Measurements from ENCODE around the gene IRGQ.
A peak's percentile ranks its signal among the peaks of the same experiment; 100 is the strongest.

IRGQ gene

DNA sequence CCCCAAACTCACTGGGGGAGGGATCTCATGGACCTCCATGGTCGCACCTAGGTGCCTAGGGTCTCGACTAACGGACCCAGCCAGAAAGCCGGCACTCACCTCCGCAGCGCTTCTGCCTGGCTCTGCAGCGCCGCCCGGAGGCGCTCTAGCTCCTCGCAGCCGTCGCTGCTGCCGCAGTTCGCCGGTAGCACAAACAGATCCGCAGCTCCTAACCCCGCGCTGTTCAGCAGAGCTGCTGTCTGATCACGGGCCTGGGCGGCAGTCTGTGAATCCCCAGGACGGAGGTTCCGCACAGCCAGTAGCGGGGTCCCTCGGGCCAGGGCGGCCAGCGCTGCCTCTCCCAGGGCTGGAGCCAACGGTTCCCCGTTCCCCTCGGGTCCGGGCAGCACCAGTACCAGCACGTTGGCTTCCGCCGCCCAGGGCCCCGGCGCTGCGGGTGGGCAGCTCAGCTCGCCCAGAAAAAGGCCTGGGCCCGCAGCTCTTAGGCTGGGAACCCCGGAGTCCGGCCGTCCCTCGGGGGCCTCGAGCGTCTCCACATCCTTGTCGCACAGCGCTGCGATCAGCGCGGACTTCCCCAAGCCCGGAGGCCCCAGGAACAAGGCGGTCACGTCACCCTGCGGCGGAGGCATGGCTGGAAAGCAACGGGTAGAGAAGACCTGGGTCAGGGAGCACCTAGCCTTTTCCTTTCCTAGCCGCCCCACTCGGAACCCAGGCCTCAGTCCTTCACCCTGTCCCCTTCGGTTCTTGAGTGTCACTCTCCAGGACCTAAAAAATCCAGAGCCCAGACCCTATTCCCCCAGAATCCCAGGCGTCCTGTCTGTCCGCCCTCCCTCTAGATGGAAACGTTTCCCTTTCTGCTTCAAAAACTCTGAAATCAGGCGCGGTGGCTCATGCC, 977 bp downstream of the IRGQ start:
- TF ChIP-seq, protein P1, sequence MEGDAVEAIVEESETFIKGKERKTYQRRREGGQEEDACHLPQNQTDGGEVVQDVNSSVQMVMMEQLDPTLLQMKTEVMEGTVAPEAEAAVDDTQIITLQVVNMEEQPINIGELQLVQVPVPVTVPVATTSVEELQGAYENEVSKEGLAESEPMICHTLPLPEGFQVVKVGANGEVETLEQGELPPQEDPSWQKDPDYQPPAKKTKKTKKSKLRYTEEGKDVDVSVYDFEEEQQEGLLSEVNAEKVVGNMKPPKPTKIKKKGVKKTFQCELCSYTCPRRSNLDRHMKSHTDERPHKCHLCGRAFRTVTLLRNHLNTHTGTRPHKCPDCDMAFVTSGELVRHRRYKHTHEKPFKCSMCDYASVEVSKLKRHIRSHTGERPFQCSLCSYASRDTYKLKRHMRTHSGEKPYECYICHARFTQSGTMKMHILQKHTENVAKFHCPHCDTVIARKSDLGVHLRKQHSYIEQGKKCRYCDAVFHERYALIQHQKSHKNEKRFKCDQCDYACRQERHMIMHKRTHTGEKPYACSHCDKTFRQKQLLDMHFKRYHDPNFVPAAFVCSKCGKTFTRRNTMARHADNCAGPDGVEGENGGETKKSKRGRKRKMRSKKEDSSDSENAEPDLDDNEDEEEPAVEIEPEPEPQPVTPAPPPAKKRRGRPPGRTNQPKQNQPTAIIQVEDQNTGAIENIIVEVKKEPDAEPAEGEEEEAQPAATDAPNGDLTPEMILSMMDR (conservative IDR thresholded peaks at IDR 0.05; ENCODE audit: low read depth, low read length): peak; percentile 79
- Histone ChIP-seq H3K27ac (peak overlapping the region; percentile 93), H3K4me3 (IDR thresholded peaks at IDR 0.05; ENCODE audit: insufficient read depth, low read depth, low read length) (no peak overlapping the region), H3K4me2 (peak overlapping the region; percentile 65), H3K27me3 (ENCODE audit: insufficient read depth, low read depth) (no peaks in the 10 kb centered on the region), H3K9ac (peak overlapping the region; percentile 95), H3K36me3 (ENCODE audit: insufficient read depth) (no peaks in the 10 kb centered on the region), H3K79me2 (ENCODE audit: insufficient read depth, low read depth) (peaks cover 35% of the 10 kb centered on the region), H3K4me1 (ENCODE audit: low read depth, poor library complexity, severe bottlenecking) (peaks cover 14% of the 10 kb centered on the region), H2AFZ (ENCODE audit: low read depth) (peak overlapping the region; percentile 64), H4K20me1 (ENCODE audit: insufficient read depth) (no peaks in the 10 kb centered on the region)

DNA sequence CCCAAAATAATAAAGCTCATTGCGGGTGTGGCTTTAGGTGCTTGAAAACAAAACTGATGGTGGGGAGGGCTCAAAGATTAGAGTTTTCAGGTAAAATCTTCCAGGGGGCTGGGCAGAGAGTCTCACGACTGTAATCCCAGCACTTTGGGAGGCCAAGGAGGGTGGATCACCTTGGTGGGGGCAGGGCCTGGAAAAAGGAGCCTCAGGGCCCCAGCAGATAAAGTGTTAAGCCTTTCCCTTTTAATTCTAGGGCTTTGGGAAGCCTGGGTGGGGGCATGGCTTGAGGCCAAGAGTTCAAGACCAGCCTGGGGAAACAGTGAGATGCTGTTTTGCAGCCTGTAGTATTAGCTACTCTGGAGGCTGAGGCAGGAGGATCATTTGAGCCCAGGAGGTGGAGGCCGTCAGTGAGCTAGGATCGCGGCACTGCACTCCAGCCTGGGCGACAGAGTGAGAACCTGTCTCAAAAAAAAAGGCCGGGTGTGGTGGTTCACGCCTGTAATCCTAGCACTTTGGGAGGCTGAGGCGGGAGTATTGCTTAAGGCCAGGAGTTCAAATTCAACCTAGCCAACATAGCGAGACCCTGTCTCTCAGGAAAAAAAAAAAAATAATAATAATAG, 1.7 kb downstream of the IRGQ start:
- TF ChIP-seq, protein P1 (conservative IDR thresholded peaks at IDR 0.05; ENCODE audit: low read depth, low read length): no peak
- Histone ChIP-seq H3K79me2 (ENCODE audit: insufficient read depth, low read depth) (peaks cover 35% of the 10 kb centered on the region), H2AFZ (ENCODE audit: low read depth) (no peak overlapping the region), H3K4me3 (IDR thresholded peaks at IDR 0.05; ENCODE audit: insufficient read depth, low read depth, low read length) (no peak overlapping the region), H3K27ac (no peak overlapping the region; the same call in 1 of the 2 replicates), H3K4me1 (ENCODE audit: low read depth, poor library complexity, severe bottlenecking) (peaks cover 14% of the 10 kb centered on the region), H3K27me3 (ENCODE audit: insufficient read depth, low read depth) (no peaks in the 10 kb centered on the region), H3K36me3 (ENCODE audit: insufficient read depth) (no peaks in the 10 kb centered on the region), H4K20me1 (ENCODE audit: insufficient read depth) (no peaks in the 10 kb centered on the region), H3K9ac (no peak overlapping the region), H3K4me2 (peak overlapping the region; percentile 65)

DNA sequence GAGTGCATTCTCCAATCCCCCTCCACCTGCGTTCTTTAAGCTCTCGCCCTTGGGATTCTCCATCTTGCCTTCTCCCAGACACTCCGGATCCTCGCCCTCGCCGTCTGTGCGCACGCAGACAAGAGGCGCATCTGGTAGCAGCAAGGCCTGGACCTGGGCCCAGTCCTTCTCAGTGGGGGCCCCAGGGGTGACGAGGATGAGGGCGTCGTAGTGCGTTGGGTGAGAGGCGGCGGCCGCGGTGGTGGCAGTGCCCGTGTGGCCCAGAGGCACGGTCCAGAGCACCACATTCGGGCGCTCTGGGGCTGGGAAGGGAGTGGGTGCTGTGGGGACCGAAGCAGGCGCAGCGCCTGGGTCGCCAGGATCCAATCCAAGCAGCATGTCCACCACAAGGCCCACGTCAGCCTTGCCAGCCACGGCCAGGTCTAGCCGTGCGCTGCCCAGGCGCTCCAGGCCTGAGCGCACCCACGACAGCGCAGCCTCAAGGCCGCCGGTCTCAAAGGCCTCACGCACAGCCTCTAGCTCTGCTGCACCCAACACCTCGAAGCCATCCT, 3.1 kb downstream of the IRGQ start:
- Histone ChIP-seq H4K20me1 (ENCODE audit: insufficient read depth) (no peaks in the 10 kb centered on the region), H3K4me1 (ENCODE audit: low read depth, poor library complexity, severe bottlenecking) (peaks cover 13% of the 10 kb centered on the region), H3K27ac (no peak overlapping the region), H3K27me3 (ENCODE audit: insufficient read depth, low read depth) (no peaks in the 10 kb centered on the region), H3K79me2 (ENCODE audit: insufficient read depth, low read depth) (peaks cover 26% of the 10 kb centered on the region), H2AFZ (ENCODE audit: low read depth) (no peak overlapping the region), H3K36me3 (ENCODE audit: insufficient read depth) (no peaks in the 10 kb centered on the region), H3K4me3 (IDR thresholded peaks at IDR 0.05; ENCODE audit: insufficient read depth, low read depth, low read length) (no peak overlapping the region), H3K9ac (no peak overlapping the region), H3K4me2 (no peak overlapping the region)
- TF ChIP-seq, protein P1 (conservative IDR thresholded peaks at IDR 0.05; ENCODE audit: low read depth, low read length): no peak

DNA sequence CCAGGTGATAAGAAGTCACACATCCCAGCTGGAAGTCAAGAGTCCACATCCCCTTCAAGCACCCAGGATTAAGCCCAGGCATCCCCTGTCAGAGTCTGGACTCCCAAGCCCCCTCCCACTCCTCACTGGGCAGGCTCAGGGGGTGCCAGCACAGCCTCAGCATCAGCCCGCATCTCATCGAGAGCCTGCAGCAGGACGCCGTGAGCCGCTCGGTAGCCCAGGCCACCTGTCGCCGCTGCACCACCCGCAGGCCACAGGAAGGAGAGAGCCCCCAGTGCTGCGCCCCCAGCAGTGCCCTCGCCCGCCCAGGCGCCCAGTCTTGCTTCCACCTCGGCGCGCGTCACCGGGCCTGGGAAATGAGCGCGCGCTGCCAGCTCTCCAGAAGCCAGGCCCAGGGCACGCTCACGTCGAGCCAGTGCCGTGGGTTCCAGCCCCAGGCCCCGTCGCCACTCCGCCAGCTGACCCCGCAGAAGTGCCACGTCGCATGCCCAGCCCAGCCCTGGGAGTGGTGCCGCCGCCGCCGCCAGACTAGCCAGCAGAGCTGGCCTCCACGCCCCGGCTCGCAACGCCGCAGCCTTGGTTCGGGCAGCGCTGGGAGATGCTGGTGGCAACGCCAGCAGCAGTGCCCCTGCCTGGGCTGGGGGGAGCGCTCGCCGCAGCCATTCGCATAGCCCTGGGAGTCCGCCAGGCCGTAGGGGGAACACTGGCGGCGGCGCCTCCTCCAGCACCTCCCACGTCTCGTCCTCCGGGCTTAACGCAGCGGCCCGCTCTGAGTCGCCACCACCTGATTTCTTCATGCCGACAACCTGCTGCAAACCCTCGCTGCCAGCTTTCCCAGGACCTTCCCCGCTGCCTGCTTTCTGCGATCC, 3.8 kb downstream of the IRGQ start:
- no peaks in the 10 kb centered on the region for H3K27me3 ChIP-seq (ENCODE audit: insufficient read depth, low read depth)
- H4K20me1 ChIP-seq (ENCODE audit: insufficient read depth): no peaks in the 10 kb centered on the region
- no peak overlapping the region for H3K4me3 ChIP-seq (IDR thresholded peaks at IDR 0.05; ENCODE audit: insufficient read depth, low read depth, low read length)
- H3K4me2 ChIP-seq: no peak overlapping the region
- H3K9ac ChIP-seq: no peak overlapping the region
- no peaks in the 10 kb centered on the region for H3K36me3 ChIP-seq (ENCODE audit: insufficient read depth)
- H3K27ac ChIP-seq: no peak overlapping the region
- no peak overlapping the region for H2AFZ ChIP-seq (ENCODE audit: low read depth)
- H3K79me2 ChIP-seq (ENCODE audit: insufficient read depth, low read depth): peaks cover 19% of the 10 kb centered on the region
- H3K4me1 ChIP-seq (ENCODE audit: low read depth, poor library complexity, severe bottlenecking): peaks cover 10% of the 10 kb centered on the region
- TF ChIP-seq, protein P1 (conservative IDR thresholded peaks at IDR 0.05; ENCODE audit: low read depth, low read length): no peak

Measured in KMS-11 (cell line).